ENCODE data around the gene ADPRHL1.
"Not testable (repeated sequence)": the region's sequence is repeated elsewhere in the genome, so short reads cannot be mapped to it uniquely, and the experiment has no call there.

ADPRHL1 gene

DNA sequence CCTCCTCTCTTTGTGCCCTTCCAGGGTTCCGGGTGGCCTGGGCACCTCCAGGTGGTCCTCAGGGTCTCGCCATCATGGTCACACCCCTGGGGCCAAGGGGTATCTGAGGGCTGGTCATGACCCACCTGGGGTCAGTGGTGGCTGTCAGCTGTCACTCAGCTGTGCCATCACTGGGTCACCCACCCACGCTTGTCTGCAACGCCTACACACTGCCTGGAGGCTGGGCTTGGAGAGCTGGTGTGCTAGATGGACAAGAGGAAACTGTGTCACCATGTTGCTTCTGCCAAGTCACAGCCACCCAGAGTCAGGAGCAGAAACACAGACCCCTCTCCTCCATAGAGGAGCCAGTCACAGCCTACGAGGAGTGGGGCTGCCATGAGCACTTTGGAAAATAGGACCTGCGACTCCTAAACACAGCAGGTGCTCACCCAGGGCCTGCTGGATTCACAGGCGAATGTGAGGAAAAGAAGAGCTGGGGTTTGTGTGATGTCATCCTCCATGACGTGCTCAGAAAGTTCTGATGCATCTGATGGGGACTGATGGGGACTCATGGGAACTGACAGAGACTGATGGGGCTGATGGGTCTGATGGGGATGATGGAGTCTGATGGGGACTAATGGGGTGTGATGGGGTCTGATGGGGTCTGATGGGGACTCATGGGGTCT is 78.6 kb downstream of the ADPRHL1 start:
- in situ Hi-C loops (cut with MboI; ENCODE audit: low sequenced_read_pairs) = no loop called here

DNA sequence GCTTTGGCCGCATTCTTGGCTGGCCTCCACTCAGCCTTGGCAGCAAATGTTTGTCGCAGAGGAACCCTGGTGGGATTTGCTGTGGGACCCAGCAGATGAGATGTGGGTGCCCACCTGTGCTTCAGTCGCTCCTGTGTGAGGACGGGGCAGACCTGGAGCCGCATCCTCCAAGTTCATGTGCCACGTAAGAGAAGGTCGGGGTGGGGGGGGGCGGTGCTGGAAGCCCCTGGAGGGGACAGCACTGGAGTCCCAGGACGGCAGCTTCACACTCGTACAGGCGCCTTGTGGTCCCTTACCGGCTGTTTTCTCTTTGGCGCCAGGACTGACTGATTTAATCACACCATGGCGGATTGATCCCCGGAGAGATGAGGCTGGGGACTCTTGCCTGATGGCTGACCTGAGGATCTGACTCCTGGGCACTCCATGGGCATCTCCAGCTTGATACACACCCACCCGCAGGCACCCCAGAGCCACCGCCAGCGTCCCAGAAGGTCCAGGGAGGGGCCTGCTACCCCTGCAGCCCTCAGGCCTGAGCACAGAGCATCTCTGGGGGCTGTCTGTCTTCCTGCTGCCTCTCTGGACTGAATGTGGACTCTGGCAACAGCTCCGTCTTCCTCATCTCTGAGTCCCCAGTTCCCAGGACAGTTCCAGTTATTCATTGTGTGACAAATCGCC is 79.3 kb downstream of the ADPRHL1 start:
- in situ Hi-C loops (cut with MboI; ENCODE audit: low sequenced_read_pairs) = no loop called here

DNA sequence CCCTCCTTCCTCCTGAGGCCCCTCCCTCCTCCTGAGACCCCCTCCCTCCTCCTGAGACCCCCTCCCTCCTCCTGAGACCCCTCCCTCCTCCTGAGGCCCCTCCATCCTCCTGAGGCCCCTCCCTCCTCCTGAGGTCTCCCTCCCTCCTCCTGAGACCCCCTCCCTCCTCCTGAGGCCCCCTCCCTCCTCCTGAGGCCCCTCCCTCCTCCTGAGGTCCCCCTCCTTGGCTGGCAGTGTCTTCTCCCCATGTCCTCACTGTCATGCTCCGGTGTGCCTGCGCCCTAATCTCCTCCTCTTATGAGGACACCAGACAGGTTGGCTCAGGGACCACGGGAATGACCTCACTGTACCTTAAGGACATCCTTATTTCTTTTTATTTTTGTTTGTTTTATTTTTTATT is 81.6 kb downstream of the ADPRHL1 start:
- in situ Hi-C loops (cut with MboI; ENCODE audit: low sequenced_read_pairs) = not testable (repeated sequence)

DNA sequence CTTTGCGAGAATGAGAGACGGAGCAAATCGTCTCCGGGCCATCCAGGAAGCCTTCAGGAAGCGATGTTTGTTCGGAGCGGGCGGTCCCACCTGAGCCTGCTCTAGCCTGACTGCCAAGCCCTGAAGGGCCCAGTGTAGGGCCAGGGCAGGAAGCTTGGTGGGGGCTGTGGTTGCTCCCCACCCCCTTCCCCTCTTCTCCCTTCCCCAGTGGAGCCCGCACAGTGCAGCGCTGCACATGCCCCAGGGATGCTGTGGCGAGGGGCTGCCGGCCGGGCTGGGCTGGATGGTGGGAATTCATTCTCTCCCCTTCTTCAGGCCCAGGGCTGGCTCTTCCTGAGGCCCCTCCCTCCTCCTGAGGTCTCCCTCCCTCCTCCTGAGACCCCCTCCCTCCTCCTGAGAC is 82.2 kb downstream of the ADPRHL1 start:
- in situ Hi-C loops (cut with MboI; ENCODE audit: low sequenced_read_pairs) = no loop called here

DNA sequence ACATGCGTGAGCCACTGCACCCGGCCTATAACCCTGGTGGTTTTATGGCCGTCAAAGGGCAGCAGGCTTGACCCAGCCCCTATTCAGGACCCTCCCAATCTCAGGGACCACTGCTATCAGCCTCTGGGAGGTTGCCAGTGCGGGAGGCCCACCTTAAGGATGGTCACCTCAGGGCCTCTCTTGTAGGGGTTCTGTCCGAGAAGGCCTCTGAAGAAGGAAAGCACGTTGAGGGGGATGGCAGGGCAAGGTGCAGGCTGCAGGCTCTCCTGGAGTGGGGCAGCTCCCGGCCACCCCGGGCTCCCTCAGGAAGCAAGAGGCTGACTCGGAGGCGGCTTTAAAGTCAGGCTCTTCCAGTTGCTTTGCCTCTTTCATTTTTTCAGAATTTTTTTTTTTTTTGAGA is 83.4 kb downstream of the ADPRHL1 start:
- in situ Hi-C loops (cut with MboI; ENCODE audit: low sequenced_read_pairs) = no loop called here

DNA sequence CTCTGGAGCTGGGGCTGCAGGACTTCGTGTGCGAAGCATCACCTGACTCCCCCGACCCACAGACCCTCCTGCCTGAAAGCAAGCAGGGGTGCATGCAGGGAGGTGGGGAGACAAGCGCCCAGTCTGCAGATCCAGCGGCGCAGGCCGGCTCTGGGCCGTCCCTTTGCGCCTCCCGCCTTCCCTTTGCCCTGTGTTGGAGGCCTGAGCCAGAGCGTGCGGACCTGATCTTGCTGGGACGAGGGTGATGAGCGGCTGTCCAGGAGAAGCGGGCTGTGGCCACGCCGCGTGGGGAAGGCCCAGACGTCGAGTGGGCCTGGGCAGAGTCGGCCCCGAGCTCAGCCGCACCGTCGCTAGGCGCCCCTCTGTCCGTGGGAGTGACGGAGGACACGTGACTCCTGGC is 84.1 kb downstream of the ADPRHL1 start:
- in situ Hi-C loops (cut with MboI; ENCODE audit: low sequenced_read_pairs) = no loop called here

DNA sequence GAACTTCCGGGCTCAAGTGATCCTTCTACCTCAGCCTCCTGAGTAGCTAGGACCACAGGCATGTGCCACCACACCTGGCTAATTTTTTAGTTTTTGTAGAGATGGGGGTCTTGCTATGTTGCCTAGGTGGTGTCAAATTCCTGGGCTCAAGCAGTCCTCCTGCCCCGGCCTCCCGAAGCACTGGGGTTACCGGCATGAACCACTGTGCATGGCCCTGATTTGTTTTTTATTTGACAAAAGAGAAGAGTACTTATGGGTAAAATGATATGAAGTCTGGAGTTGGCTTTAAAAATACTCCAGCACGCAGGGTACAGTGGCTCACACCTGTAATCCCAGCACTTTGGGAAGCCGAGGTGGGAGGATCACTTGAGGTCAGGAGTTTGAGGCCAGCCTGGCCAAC is 84.9 kb downstream of the ADPRHL1 start:
- in situ Hi-C loops (cut with MboI; ENCODE audit: low sequenced_read_pairs) = not testable (repeated sequence)

DNA sequence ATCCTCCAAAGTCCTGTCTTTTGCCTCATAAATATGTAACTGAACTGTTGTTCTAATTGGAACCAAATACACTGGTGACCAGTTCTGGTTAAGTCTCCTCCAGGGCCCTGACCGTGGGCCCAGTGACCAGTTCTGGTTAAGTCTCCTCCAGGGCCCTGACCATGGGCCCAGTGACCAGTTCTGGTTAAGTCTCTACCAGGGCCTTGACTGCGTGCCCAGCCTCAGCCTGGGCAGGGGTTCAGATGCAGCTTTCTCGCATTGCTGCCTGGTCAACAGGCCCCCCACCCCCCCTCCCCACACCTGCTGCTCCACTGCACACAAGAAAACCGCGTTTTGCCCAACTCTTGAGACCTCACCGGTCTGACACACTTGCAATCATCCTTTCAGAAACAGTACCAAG is 85.5 kb downstream of the ADPRHL1 start:
- in situ Hi-C loops (cut with MboI; ENCODE audit: low sequenced_read_pairs) = no loop called here

DNA sequence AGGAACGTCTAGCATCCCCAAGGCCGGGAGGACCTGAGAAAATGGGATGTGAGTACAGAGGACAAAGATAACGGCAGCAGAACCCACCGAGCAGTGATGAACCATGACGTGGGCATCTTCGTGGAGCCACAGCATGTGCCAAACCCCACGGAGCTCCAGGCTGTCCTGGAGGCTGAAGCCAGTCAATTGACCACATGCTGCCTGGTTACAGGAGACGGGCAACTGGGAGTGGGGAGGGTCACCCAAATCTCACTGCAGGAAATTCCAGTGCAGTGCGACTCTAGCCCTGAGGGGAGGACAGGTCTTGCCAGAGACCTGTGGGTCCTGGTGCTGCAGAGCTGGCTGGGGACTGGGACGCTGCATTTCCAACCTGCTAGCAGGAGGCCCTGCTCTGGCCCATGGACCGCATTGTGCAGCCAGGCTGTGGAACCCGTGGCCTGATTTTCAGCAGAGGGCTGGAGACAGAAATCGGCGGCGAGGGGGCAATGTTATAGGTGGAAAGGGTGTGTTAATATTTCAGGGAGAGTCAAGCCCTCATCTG is 86.2 kb downstream of the ADPRHL1 start:
- in situ Hi-C loops (cut with MboI; ENCODE audit: low sequenced_read_pairs) = no loop called here

DNA sequence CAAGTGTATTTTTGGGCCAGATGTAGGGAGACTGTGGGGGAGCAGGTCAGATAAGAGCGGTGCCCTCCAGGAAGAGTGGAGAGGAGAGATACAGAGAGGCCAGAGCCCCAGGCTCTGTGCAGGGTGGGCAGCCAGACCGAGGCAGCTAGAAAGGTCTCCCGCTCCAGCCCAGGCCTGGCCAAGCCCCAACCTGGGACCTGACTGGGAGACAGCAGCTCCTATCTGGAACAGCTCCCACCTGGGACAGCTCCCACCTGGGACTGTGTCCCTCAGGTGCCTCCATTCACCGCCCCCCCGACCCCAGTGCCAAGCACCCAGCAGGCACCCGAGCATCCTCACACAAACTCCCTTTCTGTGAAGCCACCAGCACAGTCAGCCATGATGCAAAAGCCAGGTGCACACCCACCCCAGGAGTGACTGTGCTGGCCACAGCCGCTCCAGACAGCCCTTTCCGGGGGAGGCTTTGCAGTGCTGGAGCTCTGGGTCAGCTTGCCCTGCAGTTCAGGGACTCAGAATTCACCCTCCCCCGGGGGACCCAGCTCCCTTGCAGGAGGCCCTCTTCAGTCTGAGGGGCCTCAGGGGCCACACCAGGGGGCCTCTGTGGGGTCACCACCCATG is 87.2 kb downstream of the ADPRHL1 start:
- in situ Hi-C loops (cut with MboI; ENCODE audit: low sequenced_read_pairs) = no loop called here

DNA sequence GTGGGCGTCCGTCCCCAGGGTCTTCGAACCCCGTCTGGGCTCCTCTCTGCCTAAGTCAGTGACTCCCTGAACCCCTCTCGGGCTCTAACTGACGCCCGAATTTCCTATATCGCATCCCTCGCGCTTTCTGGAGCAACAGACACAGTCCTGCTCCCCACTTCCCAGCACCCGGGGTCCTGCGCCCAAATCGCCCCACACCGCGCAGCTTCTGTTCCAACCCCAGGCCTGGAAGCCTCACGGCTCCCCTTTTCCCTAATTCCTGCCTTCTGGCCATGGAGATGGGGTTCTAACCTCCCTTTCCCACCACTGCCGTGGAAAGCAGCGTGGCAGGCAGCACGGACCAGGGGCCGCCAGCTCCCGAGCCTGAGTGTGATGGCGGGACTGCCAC is 87.7 kb downstream of the ADPRHL1 start:
- in situ Hi-C loops (cut with MboI; ENCODE audit: low sequenced_read_pairs) = no loop called here

DNA sequence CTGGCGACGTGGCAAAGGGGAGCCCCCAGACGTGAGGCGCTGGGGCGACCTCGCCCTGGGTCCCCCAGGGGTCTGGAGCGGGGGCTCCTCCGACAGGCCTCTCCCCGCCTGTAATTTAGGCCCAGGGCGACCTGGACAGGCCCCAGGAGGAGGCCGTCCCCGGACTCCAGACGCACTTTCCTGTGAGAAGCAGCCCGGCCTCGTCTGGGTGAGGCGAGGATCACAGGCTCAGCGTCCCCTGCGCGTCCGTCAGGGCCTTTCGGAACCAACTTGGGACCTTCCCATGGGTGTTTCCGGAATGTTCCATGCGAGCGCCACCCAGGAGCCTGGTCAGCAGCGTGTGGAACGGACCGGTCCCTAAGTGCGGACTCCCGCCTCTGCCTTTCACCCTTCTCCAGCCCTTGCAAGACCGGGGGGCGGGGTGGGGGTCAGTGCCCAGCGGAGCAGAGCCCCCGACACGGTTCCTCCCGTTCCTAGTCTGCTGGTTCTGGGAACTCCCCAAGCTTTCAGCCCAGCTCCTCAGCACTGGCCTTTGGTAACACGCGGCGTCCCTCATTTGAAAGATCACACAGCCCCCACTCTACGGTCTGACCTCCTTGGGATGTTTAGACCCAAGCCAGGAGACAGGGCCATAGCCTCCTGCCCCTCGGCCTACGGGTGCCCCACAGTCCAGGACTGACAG is 88.2 kb downstream of the ADPRHL1 start:
- in situ Hi-C loops (cut with MboI; ENCODE audit: low sequenced_read_pairs) = no loop called here

DNA sequence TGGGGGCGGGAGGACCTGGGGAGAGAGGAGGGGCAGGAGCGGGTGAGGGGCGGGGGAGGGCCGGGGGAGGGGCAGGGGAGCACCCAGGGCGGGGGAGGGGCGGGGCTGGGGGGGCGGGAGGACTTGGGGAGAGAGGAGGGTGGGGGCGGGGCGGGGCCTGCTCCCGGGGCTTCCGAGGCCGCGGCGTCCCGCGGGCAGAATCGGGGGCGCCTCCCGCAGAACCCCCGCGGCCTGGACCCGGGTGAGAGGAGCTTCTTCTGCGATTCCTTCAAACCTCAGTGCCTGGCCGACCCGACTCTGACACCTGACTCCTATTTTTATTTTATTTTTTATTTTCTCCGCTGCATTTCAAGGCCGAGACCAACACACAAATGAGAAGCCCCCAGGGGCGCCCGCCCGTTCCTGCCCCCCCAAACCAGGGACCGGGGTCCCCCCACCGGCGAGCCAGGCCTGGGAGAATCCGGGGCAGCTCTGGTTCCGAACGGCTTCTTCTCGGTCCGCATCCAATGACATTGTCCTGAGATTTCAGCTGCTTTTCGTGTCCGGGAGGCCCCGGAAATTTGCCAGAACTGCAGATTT is 88.9 kb downstream of the ADPRHL1 start:
- in situ Hi-C loops (cut with MboI; ENCODE audit: low sequenced_read_pairs) = no loop called here

DNA sequence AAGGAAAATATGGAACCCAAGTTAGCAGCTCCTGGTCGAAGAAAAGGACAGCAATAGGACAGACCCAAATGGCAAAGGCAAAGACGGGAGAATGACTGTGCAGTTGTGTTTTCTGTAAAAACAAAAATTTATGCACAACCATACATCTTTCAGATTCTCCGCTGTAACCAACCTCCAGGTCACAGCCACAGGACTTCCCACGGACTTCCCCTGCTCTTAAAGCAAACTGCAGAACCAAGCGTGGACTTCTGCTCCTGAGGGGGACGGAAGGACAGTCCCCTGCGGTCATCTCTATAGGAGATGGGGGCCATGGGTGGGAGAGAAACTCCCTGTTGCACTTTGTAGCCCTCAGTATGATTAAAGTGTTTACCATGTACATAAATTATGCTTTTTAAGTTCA is 91.9 kb downstream of the ADPRHL1 start:
- in situ Hi-C loops (cut with MboI; ENCODE audit: low sequenced_read_pairs) = no loop called here

DNA sequence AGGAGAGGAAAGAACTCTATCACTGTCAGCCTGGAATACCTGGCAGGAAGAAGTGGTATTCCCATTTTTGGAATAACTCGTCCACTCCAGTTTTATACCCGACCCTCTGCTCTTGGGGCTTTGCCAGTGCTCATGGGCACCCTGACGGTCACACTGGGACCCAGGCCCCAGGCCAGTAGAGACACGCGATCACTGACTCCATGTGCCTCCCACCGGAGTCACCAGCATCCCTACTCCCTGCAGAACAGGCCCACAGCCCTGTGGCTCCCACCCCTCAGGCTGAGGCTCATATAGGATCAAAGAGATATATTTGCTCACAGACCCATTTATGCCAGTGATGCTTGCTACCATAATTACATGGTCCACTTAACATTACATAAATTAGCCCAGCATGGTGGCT is 92.8 kb downstream of the ADPRHL1 start:
- in situ Hi-C loops (cut with MboI; ENCODE audit: low sequenced_read_pairs) = no loop called here

DNA sequence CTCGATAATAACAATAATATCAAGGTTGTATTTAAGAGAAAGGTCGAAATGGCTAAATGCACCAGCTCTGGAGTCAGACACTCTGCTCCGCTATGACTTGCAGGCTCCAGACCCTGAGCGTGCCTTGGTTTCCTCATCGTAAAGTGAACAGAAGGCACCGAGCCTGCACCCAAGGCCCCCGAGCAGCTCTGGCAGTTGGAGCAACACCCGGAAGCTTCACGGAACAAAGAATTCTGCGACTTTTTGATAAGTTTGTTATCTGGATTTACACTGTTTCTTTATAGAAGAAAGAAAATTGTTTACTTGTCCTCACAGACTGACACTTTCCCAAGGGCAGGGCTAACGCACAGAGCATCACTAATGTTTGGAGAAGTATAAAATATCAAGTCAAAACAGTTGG is 93.7 kb downstream of the ADPRHL1 start:
- in situ Hi-C loops (cut with MboI; ENCODE audit: low sequenced_read_pairs) = no loop called here

DNA sequence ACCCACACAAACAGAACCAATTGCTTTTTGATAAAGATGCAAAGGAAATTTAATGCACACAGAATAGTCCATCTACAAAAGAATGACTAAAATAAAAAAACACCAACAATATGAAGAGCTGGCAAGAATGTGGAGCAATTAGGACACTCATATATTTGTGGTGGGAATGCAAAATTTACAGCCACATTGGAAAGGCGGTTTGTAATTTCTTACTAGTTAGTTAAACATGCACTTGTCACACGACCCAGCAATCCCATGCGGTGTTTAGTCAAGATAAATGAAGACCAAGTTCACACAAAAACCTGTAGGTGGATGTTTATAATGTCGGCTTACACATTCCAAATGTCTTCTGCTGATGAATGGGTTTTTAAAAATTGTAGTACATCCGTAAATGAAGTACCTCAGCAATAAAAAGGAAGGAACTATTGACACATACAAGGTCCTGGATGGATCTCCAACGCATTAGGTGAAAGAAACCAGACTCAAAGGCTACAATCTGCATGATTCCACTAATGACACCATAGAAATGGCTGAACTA is 94.6 kb downstream of the ADPRHL1 start:
- in situ Hi-C loops (cut with MboI; ENCODE audit: low sequenced_read_pairs) = no loop called here

DNA sequence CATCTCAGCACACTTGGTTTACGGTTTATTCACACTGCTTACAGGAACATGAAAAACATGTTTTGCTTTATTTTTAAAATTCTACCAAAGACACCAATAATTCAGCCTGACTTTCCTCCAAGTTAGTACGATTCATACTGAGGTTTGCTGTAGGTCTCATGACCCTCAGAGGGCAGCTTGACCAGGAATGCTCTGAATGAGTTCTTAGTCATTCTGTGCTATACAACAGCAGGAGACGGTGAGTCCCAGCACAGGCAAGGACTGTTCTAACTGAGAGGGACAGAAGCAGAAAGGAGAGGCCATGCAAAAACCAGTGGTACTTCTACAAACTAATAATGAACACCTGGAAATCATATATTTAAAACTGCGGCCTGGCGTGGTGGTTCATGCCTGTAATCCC is 95.8 kb downstream of the ADPRHL1 start:
- in situ Hi-C loops (cut with MboI; ENCODE audit: low sequenced_read_pairs) = no loop called here

DNA sequence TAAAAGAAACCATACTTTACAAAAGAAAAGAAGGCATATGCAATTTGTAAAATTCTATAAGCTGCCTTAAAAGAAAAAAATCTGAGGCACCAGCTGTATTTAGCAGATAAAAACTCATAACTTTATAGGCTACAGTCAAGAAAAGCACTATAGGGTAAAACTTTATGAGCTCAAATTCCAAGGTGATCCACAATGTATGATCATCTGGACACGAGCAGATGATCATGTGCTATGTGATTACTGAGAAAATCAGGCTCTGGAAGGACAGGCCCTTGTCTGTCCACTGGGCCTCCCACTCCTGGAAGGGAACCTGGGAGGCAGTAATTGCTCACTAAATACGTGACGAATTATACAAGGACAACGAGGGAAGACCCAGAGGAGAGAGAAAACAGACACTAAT is 96.7 kb downstream of the ADPRHL1 start:
- in situ Hi-C loops (cut with MboI; ENCODE audit: low sequenced_read_pairs) = no loop called here

DNA sequence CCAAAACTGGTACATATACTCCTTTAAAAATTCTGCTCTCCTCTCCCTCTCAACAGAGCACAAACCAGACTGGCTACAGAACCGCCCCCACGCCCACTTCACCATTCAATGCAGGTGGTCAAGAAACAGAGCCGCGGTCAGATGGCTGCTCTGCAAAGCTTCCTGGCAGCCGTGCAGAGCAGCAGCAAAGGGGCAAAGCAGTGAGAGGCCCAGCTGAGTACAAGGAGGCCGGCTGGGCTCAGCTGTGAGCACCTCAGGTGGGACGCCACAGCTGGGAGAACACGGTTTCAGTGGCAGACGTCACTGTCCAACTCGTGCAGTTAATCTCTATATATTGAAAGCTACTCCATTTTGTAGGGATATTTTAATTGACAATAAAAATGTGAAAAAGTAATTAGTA is 97.7 kb downstream of the ADPRHL1 start:
- in situ Hi-C loops (cut with MboI; ENCODE audit: low sequenced_read_pairs) = no loop called here

Data from HL-60/S4 treated with retinoic acid at 250 ng/mL for 4 days and 3 days (cell line).